Liver (tissue), 2 donors: ENCODE measurements around the gene CTNS.

Experiments
- YY1 ChIP-seq: IDR thresholded peaks from 2 replicates; pipeline ENCODE4 v1.6.1; 2016; ENCODE audit warnings: antibody characterized with exemption, mild to moderate bottlenecking
- TF ChIP-seq, protein P1 (sequence below): fragments of 150-350 bp; IDR thresholded peaks from 2 replicates; pipeline ENCODE4 v1.5.1; 2017; ENCODE audit warnings: improper control_type of control experiment, low read depth, low read length; ENCODE audit not compliant: missing input control
- donor health status: healthy.

- no peak for TF ChIP-seq YY1
- TF ChIP-seq, protein P1, sequence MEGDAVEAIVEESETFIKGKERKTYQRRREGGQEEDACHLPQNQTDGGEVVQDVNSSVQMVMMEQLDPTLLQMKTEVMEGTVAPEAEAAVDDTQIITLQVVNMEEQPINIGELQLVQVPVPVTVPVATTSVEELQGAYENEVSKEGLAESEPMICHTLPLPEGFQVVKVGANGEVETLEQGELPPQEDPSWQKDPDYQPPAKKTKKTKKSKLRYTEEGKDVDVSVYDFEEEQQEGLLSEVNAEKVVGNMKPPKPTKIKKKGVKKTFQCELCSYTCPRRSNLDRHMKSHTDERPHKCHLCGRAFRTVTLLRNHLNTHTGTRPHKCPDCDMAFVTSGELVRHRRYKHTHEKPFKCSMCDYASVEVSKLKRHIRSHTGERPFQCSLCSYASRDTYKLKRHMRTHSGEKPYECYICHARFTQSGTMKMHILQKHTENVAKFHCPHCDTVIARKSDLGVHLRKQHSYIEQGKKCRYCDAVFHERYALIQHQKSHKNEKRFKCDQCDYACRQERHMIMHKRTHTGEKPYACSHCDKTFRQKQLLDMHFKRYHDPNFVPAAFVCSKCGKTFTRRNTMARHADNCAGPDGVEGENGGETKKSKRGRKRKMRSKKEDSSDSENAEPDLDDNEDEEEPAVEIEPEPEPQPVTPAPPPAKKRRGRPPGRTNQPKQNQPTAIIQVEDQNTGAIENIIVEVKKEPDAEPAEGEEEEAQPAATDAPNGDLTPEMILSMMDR = no peak
Measured at GRCh38 chr17:3663102-3664011, 26.8 kb downstream of the CTNS start.
